Measurements from ENCODE around the gene CSNK2A1. TPM values are rescaled to one million over a fixed set of nuclear protein-coding genes. Genes with fewer than 3 reads are reported as not detected.

The CSNK2A1 gene
- total and polyA plus RNA-seq, 2 donors from 2014 or later = 39.7 to 100 TPM

DNA sequence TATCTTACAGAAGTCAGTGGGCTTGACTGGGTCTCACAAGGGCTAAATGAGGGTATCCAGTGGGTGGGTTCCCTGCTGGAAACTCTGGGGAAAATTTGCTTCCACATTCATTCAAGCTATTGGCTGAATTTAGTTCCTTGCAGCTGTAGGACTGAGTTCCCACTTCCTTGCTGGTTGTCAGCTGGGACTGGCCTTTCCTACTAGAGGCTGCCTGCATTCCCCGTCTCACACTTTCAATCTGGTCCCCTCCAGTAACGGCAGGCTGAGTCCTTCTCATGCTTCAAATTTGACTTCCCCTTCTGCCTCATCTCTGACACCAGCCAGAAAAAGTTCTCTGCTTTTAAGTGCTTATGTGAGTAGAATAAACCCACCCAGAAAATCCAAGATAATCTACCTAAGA, 4.4 kb downstream of the CSNK2A1 start:
- no peak overlapping the region for H3K4me3 ChIP-seq (ENCODE audit: low read length in 3 of 3)
- FAIRE-seq (no peak), DNase-seq (no peak)
- H3K36me3 ChIP-seq (ENCODE audit: control insufficient read depth in 2 of 3, insufficient read depth in 3 of 3, low read length in 3 of 3) = no peaks in the 10 kb centered on the region
- no peaks in the 10 kb centered on the region for H3K9me3 ChIP-seq (ENCODE audit: control insufficient read depth in 2 of 3, insufficient read depth in 1 of 3, low read length in 3 of 3)
- H3K9ac ChIP-seq (ENCODE audit: low read length in 3 of 3) = no peak overlapping the region
- intact Hi-C loops (cut with DNase I) = no loop called here
- H3K27me3 ChIP-seq (ENCODE audit: control insufficient read depth, insufficient read depth, low read length) = no peaks in the 10 kb centered on the region
- H3K27ac ChIP-seq (ENCODE audit: low read depth in 2 of 2, low read length in 2 of 2) = no peak overlapping the region
- peaks cover 1 to 45% (median 28%) of the 10 kb centered on the region in 3 donors for H3K4me1 ChIP-seq (ENCODE audit: control insufficient read depth in 2 of 3, insufficient read depth in 2 of 3, low read depth in 1 of 3, low read length in 3 of 3)
- TF ChIP-seq, protein P1, sequence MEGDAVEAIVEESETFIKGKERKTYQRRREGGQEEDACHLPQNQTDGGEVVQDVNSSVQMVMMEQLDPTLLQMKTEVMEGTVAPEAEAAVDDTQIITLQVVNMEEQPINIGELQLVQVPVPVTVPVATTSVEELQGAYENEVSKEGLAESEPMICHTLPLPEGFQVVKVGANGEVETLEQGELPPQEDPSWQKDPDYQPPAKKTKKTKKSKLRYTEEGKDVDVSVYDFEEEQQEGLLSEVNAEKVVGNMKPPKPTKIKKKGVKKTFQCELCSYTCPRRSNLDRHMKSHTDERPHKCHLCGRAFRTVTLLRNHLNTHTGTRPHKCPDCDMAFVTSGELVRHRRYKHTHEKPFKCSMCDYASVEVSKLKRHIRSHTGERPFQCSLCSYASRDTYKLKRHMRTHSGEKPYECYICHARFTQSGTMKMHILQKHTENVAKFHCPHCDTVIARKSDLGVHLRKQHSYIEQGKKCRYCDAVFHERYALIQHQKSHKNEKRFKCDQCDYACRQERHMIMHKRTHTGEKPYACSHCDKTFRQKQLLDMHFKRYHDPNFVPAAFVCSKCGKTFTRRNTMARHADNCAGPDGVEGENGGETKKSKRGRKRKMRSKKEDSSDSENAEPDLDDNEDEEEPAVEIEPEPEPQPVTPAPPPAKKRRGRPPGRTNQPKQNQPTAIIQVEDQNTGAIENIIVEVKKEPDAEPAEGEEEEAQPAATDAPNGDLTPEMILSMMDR (IDR thresholded peaks at IDR 0.05; ENCODE audit: borderline replicate concordance, extremely low read depth, insufficient read depth) = no peak

DNA sequence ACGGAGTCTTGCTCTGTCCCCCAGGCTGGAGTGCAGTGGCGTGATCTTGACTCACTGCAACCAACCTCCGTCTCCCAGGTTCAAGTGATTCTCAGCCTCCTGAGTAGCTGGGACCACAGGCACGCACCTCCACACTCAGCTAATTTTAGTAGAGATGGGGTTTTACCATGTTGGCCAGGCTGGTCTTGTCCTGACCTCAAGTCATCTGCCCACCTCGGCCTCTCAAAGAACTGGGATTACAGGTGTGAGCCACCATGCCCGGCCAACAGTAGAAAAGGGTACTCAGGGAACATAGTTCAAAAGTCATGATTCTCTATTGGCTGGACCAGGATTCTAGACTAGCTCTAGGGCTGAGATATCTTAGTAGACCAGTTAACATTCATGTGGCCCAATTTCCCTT, 5.6 kb downstream of the CSNK2A1 start:
- DNase-seq (no peak), FAIRE-seq (no peak)
- Histone ChIP-seq H3K27ac (ENCODE audit: low read depth in 2 of 2, low read length in 2 of 2) (no peak overlapping the region), H3K4me1 (ENCODE audit: control insufficient read depth in 2 of 3, insufficient read depth in 2 of 3, low read depth in 1 of 3, low read length in 3 of 3) (peaks cover 0 to 48% (median 27%) of the 10 kb centered on the region in 3 donors), H3K4me3 (ENCODE audit: low read length in 3 of 3) (no peak overlapping the region), H3K27me3 (ENCODE audit: control insufficient read depth, insufficient read depth, low read length) (no peaks in the 10 kb centered on the region), H3K9ac (ENCODE audit: low read length in 3 of 3) (no peak overlapping the region), H3K36me3 (ENCODE audit: control insufficient read depth in 2 of 3, insufficient read depth in 3 of 3, low read length in 3 of 3) (no peaks in the 10 kb centered on the region), H3K9me3 (ENCODE audit: control insufficient read depth in 2 of 3, insufficient read depth in 1 of 3, low read length in 3 of 3) (no peaks in the 10 kb centered on the region)
- TF ChIP-seq, protein P1 (IDR thresholded peaks at IDR 0.05; ENCODE audit: borderline replicate concordance, extremely low read depth, insufficient read depth) = no peak
- intact Hi-C loops (cut with DNase I) = no loop called here

DNA sequence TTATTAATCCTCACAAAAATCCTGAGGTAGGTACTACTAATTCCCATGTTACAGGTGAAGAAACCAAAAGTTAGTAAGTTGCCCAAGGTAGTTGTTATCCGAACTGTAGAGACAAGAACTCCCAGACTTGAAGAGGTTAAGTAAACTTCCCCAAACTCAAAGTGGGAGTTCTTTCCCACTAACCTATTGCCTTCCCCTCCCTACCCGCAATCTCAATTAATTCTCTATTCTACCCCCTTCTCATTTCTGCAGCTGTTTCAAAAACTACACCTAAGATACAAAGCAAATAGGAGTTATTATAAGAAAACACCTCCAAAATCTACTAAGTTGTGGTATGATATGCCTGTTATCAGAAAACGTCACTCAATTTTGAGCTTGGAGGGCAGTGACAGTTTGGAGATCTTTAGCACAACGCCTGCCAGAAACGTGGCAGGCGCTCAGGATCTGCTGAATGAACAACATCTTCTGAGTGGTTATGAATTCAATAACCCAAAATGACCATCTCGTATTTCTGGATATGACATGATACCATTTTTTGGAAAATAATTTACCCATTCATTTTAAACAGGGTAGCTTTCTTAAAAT, 7.1 kb downstream of the CSNK2A1 start:
- no peak overlapping the region for H3K4me3 ChIP-seq (ENCODE audit: low read length in 3 of 3)

More for the DNA sequence above, 7.1 kb downstream of the CSNK2A1 start:
- DNase-seq (no peak), FAIRE-seq (no peak)
- Histone ChIP-seq H3K27me3 (ENCODE audit: control insufficient read depth, insufficient read depth, low read length) (no peaks in the 10 kb centered on the region), H3K9me3 (ENCODE audit: control insufficient read depth in 2 of 3, insufficient read depth in 1 of 3, low read length in 3 of 3) (no peaks in the 10 kb centered on the region), H3K27ac (ENCODE audit: low read depth in 2 of 2, low read length in 2 of 2) (peak overlapping the region in 1 of 2 donors; percentile 48), H3K9ac (ENCODE audit: low read length in 3 of 3) (no peak overlapping the region), H3K36me3 (ENCODE audit: control insufficient read depth in 2 of 3, insufficient read depth in 3 of 3, low read length in 3 of 3) (no peaks in the 10 kb centered on the region), H3K4me1 (ENCODE audit: control insufficient read depth in 2 of 3, insufficient read depth in 2 of 3, low read depth in 1 of 3, low read length in 3 of 3) (peaks cover 2 to 51% (median 20%) of the 10 kb centered on the region in 3 donors)
- intact Hi-C loops (cut with DNase I) = no loop called here
- TF ChIP-seq, protein P1 (IDR thresholded peaks at IDR 0.05; ENCODE audit: borderline replicate concordance, extremely low read depth, insufficient read depth) = no peak

Data from kidney (tissue), 14 donors.